HG03095 (cell line): Measurements from ENCODE around the gene RAVER1.

ENCODE experiments used
- ATAC-seq: cut with Tn5 transposase; IDR thresholded peaks from one replicate; pipeline ENCODE4 v1.9.1; 2021; ENCODE audit warnings: moderate library complexity; ENCODE audit not compliant: unreplicated experiment

Gene RAVER1

DNA sequence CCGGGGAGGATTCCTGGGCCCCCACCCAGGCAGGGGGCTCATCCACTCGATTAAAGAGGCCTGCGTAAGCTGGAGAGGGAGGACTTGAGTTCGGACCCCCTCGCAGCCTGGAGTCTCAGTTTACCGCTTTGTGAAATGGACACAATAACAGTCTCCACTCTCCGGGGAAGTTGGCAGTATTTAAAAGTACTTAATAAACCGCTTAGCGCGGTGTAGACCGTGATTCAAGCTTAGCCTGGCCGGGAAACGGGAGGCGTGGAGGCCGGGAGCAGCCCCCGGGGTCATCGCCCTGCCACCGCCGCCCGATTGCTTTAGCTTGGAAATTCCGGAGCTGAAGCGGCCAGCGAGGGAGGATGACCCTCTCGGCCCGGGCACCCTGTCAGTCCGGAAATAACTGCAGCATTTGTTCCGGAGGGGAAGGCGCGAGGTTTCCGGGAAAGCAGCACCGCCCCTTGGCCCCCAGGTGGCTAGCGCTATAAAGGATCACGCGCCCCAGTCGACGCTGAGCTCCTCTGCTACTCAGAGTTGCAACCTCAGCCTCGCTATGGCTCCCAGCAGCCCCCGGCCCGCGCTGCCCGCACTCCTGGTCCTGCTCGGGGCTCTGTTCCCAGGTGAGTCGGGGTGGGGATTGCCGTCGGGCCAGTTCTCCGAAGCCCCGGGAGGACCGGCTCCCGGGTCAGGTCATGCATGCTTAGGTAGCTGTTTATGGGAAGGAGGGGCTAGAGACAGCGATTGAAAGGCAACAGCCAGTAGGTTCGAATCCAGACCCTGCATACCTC lies 62.5 kb downstream of the RAVER1 start, which contains the start of gene ICAM1:
Gene ICAM1 (plus strand): TSS at position 505 of the 779 bp plus-strand sequence. CDS start 40 bp downstream, at position 545.
- peak; percentile 44 for ATAC-seq

- ATAC-seq: no peak
Observed at GRCh38 chr19:10270180-10270615, 63.1 kb downstream of the RAVER1 start.

DNA sequence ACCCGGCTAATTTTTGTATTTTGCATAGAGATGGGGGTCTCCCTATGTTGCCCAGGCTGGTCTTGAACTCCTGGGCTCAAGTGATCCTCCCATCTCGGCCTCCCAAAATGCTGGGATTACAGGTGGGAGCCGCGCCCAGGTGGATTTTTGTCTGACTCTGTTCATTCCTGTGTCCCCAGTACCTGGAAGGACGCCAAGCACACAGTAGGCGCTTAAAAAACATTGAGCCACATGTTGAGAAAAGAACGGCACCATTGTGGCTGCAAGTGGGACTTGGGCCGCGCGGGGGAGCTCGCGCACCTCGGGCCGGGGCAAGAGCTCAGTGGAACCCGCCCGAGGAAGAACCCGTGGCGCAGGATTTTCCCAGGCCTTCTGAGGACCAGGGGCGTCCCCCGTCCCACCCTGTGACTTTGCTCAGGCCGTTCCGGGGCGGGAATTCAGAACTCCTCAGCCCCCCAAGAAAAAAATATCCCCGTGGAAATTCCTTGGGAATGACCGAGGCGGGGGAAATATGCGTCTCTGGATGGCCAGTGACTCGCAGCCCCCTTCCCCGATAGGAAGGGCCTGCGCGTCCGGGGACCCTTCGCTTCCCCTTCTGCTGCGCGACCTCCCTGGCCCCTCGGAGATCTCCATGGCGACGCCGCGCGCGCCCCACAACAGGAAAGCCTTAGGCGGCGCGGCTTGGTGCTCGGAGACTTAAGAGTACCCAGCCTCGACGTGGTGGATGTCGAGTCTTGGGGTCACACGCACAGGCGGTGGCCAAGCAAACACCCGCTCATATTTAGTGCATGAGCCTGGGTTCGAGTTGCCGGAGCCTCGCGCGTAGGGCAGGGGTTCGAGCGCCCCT lies 63.8 kb downstream of the RAVER1 start:
- no peak for ATAC-seq

DNA sequence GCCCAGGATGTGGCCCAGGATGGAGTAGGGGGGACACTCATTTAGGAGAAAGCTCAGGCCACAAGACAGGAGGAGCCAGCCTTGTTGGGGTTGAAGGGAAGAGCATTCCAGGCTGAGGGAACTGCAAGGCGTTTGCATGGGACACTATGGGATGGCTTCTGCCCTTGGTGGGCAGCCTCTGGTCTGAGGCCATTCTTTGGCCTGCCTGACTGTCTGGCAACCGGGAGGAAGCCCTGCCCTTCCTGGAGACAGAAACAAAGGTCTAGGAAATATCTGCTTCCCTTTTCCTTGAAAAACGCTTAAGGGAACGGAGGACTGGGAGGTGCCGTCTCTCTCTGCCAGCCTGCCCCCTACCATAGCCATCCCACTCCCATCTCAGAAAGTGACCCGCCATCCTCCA lies 65.3 kb downstream of the RAVER1 start:
- ATAC-seq: no peak

DNA sequence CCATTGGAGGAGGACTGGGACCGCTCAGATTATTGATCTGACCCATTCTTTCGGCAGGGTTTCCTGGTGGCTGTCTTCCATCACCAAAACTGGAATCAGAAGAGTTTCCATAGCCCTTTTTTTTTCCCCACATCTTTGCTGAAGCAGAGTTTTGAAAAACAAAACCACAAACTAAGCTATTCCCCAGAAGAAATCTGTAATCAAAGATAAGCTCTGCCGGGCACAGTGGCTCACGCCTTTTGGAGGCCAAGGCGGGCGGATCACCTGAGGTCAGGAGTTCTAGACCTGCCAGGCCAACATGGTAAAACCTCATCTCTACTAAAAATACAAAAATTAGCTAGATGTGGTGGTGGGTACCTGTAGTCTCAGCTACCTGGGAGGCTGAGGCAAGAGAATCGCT lies 66.6 kb downstream of the RAVER1 start:
- ATAC-seq: no peak
